BLaER1 treated with 17β-estradiol and CSF1 and Interleukin-3, amounts not matched to agents 10 nM and 100 nM (cell line): ENCODE results near the gene TRIM47.
"Not testable (repeated sequence)": the region's sequence is repeated elsewhere in the genome, so short reads cannot be mapped to it uniquely, and the experiment has no call there.

Source experiments
- H3K27ac ChIP-seq, 11 experiments: shearing (Covaris generic); formaldehyde crosslinking; 2 replicates each; pipeline ENCODE4 v1.8.1; 2022
- H3K27me3 ChIP-seq, 11 experiments: shearing (Covaris generic); formaldehyde crosslinking; 2 replicates each; pipeline ENCODE4 v1.8.1; 2022
- H3K36me3 ChIP-seq, 11 experiments: shearing (Covaris generic); formaldehyde crosslinking; 2 replicates each; pipeline ENCODE4 v1.8.1; 2022
- H3K4me1 ChIP-seq, 10 experiments: shearing (Covaris generic); formaldehyde crosslinking; 2 replicates each; pipeline ENCODE4 v1.8.1; 2022
- H3K4me2 ChIP-seq, 11 experiments: shearing (Covaris generic); formaldehyde crosslinking; 2 replicates each; pipeline ENCODE4 v1.8.1; 2022
- H3K4me3 ChIP-seq, 10 experiments: shearing (Covaris generic); formaldehyde crosslinking; 2 replicates each; pipeline ENCODE4 v1.8.1; 2022
- H3K9ac ChIP-seq, 11 experiments: shearing (Covaris generic); formaldehyde crosslinking; 2 replicates each; pipeline ENCODE4 v1.8.1; 2022
- H3K9me3 ChIP-seq, 11 experiments: shearing (Covaris generic); formaldehyde crosslinking; replicated peaks in 1 of 11; 2 replicates each; pipeline ENCODE4 v1.8.1; 2022
- H4K20me1 ChIP-seq, 11 experiments: shearing (Covaris generic); formaldehyde crosslinking; 2 replicates each; pipeline ENCODE4 v1.8.1; 2022
- Cebpa-rat ChIP-seq, 11 experiments: shearing (Covaris generic); IDR thresholded peaks; 2 replicates each; pipeline ENCODE4 v1.8.1; 2022

The TRIM47 gene

GRCh38 chr17:75891605-75892555 is 13.5 kb upstream of the TRIM47 start:
- Histone ChIP-seq H3K4me1 (peaks cover 27 to 44% (median 36%) of the 10 kb centered on the region in 10 experiments), H3K27ac (peak overlapping the region in 2 of 11 experiments; percentile 5 to 96; a peak in 1 of 22 replicates), H3K9me3 (no peaks in the 10 kb centered on the region), H3K9ac (peak overlapping the region in 6 of 11 experiments; percentile 26 to 97 (median 40); a peak in 5 of 22 replicates), H3K4me2 (no peak overlapping the region; a peak in 2 of 22 replicates), H3K36me3 (peaks cover 35 to 50% (median 41%) of the 10 kb centered on the region in 11 experiments), H3K4me3 (no peak overlapping the region), H3K27me3 (no peaks in the 10 kb centered on the region), H4K20me1 (peaks cover 7 to 52% (median 36%) of the 10 kb centered on the region in 11 experiments; a peak in 19 of 22 replicates)
- no peak for TF ChIP-seq Cebpa-rat (IDR thresholded peaks at IDR 0.05)

- no peak for TF ChIP-seq Cebpa-rat (IDR thresholded peaks at IDR 0.05)
- Histone ChIP-seq H3K4me1 (peaks cover 27 to 48% (median 36%) of the 10 kb centered on the region in 10 experiments), H3K9ac (peak overlapping the region in 2 of 11 experiments; percentile 27 to 39; a peak in 1 of 22 replicates), H3K27me3 (no peaks in the 10 kb centered on the region), H3K9me3 (no peaks in the 10 kb centered on the region), H3K4me2 (no peak overlapping the region), H4K20me1 (peaks cover 7 to 52% (median 36%) of the 10 kb centered on the region in 11 experiments; a peak in 19 of 22 replicates), H3K4me3 (no peak overlapping the region), H3K27ac (0 out of 22 replicates have a peak overlapping the region, but pooled peaks of 1 of the 11 experiments have one; percentile 7), H3K36me3 (peaks cover 35 to 50% (median 41%) of the 10 kb centered on the region in 11 experiments)
Observed at GRCh38 chr17:75891022-75891604, 12.7 kb upstream of the TRIM47 start.

GRCh38 chr17:75889454-75889853 is 11.1 kb upstream of the TRIM47 start:
- Histone ChIP-seq H3K9ac (no peak overlapping the region), H3K4me1 (peaks cover 30 to 48% (median 34%) of the 10 kb centered on the region in 10 experiments), H3K4me2 (no peak overlapping the region), H3K27ac (no peak overlapping the region), H4K20me1 (peaks cover 7 to 44% (median 29%) of the 10 kb centered on the region in 11 experiments; a peak in 19 of 22 replicates), H3K27me3 (no peaks in the 10 kb centered on the region), H3K9me3 (no peaks in the 10 kb centered on the region), H3K36me3 (peaks cover 35 to 50% (median 41%) of the 10 kb centered on the region in 11 experiments), H3K4me3 (no peak overlapping the region)
- no peak for TF ChIP-seq Cebpa-rat (IDR thresholded peaks at IDR 0.05)

GRCh38 chr17:75888484-75888883 is 10.1 kb upstream of the TRIM47 start:
- TF ChIP-seq Cebpa-rat (IDR thresholded peaks at IDR 0.05): no peak
- no peak overlapping the region for H3K4me2 ChIP-seq
- peaks cover 7 to 34% (median 19%) of the 10 kb centered on the region in 11 experiments; a peak in 18 of 22 replicates for H4K20me1 ChIP-seq
- no peak overlapping the region for H3K4me3 ChIP-seq
- H3K4me1 ChIP-seq: peaks cover 21 to 45% (median 27%) of the 10 kb centered on the region in 10 experiments
- H3K9me3 ChIP-seq: no peaks in the 10 kb centered on the region
- H3K9ac ChIP-seq: no peak overlapping the region
- peaks cover 32 to 50% (median 41%) of the 10 kb centered on the region in 11 experiments for H3K36me3 ChIP-seq
- H3K27ac ChIP-seq: no peak overlapping the region
- no peaks in the 10 kb centered on the region for H3K27me3 ChIP-seq

- H3K9ac ChIP-seq: not testable (repeated sequence)
Observed at GRCh38 chr17:75885860-75886259, 7.5 kb upstream of the TRIM47 start.

GRCh38 chr17:75885431-75885830 is 7.0 kb upstream of the TRIM47 start:
- peaks cover 0 to 8% (median 4%) of the 10 kb centered on the region in 11 experiments; a peak in 14 of 22 replicates for H3K27me3 ChIP-seq
- no peak overlapping the region for H3K9ac ChIP-seq
- peaks cover 0 to 6% (median 0%) of the 10 kb centered on the region in 11 experiments; a peak in 2 of 22 replicates for H4K20me1 ChIP-seq
- no peaks in the 10 kb centered on the region for H3K9me3 ChIP-seq
- H3K4me3 ChIP-seq: no peak overlapping the region
- H3K36me3 ChIP-seq: peaks cover 5 to 23% (median 15%) of the 10 kb centered on the region in 11 experiments; a peak in 21 of 22 replicates
- no peak for TF ChIP-seq Cebpa-rat (IDR thresholded peaks at IDR 0.05)
- H3K4me2 ChIP-seq: peak overlapping the region in 9 of 11 experiments; percentile 23 to 77 (median 58); a peak in 17 of 22 replicates
- peaks cover 38 to 62% (median 49%) of the 10 kb centered on the region in 10 experiments for H3K4me1 ChIP-seq
- peak overlapping the region in 3 of 11 experiments; percentile 3 to 14 (median 5); a peak in 1 of 22 replicates for H3K27ac ChIP-seq

More at GRCh38 chr17:75885860-75886259, 7.5 kb upstream of the TRIM47 start:
- H3K27ac ChIP-seq, H3K4me3 ChIP-seq, H3K9me3 ChIP-seq, H3K27me3 ChIP-seq, H4K20me1 ChIP-seq: not testable (repeated sequence)
- peak overlapping the region in 9 of 11 experiments; percentile 23 to 77 (median 58); a peak in 16 of 22 replicates for H3K4me2 ChIP-seq
- H3K36me3 ChIP-seq: peaks cover 9 to 27% (median 19%) of the 10 kb centered on the region in 11 experiments
- peaks cover 34 to 58% (median 44%) of the 10 kb centered on the region in 10 experiments for H3K4me1 ChIP-seq

GRCh38 chr17:75881678-75882454 is 3.5 kb upstream of the TRIM47 start:
- Histone ChIP-seq H3K36me3 (no peaks in the 10 kb centered on the region), H3K27ac (peak overlapping the region in 9 of 11 experiments; percentile 45 to 80 (median 76); a peak in 19 of 22 replicates), H3K27me3 (peaks cover 14 to 44% (median 39%) of the 10 kb centered on the region in 11 experiments), H3K4me3 (peak overlapping the region in 3 of 10 experiments; percentile 0 to 27 (median 11); a peak in 1 of 20 replicates), H3K9me3 (no peaks in the 10 kb centered on the region), H3K4me2 (peak overlapping the region; percentile 73 to 91 (median 85)), H3K4me1 (peaks cover 67 to 90% (median 78%) of the 10 kb centered on the region in 10 experiments), H3K9ac (peak overlapping the region in 10 of 11 experiments; percentile 9 to 68 (median 54); a peak in 17 of 22 replicates), H4K20me1 (peaks cover 0 to 6% (median 0%) of the 10 kb centered on the region in 11 experiments; a peak in 2 of 22 replicates)
- peak in 9 of 11 experiments; percentile 16 to 95 (median 86); a peak in 16 of 22 replicates for TF ChIP-seq Cebpa-rat (IDR thresholded peaks at IDR 0.05)

- H3K36me3 ChIP-seq: no peaks in the 10 kb centered on the region
- H3K9me3 ChIP-seq: no peaks in the 10 kb centered on the region
- peaks cover 14 to 56% (median 50%) of the 10 kb centered on the region in 11 experiments for H3K27me3 ChIP-seq
- no peak overlapping the region for H3K4me3 ChIP-seq
- peaks cover 76 to 98% (median 86%) of the 10 kb centered on the region in 10 experiments for H3K4me1 ChIP-seq
- no peak overlapping the region; a peak in 1 of 22 replicates for H3K9ac ChIP-seq
- TF ChIP-seq Cebpa-rat (IDR thresholded peaks at IDR 0.05): no peak
- H3K4me2 ChIP-seq: peak overlapping the region; percentile 24 to 91 (median 85); a peak in 21 of 22 replicates
- H3K27ac ChIP-seq: no peak overlapping the region
- H4K20me1 ChIP-seq: peaks cover 0 to 6% (median 0%) of the 10 kb centered on the region in 11 experiments; a peak in 2 of 22 replicates
Observed at GRCh38 chr17:75880266-75880665, 1.9 kb upstream of the TRIM47 start.
